DOHH2 (cell line): Measurements from ENCODE around the gene CTIF.

Experiments
- CTCF ChIP-seq: fragments of 200-600 bp; sonication (generic); IDR thresholded peaks from one replicate; pipeline ENCODE4 v1.5.1; 2014; ENCODE audit warnings: antibody characterized with exemption, mild to moderate bottlenecking, low read depth, low read length; ENCODE audit not compliant: poor library complexity, severe bottlenecking
- EZH2phosphoT487 ChIP-seq: fragments of 200-600 bp; sonication (generic); IDR thresholded peaks from 2 replicates; pipeline ENCODE4 v1.6.1; 2017; ENCODE audit warnings: borderline replicate concordance, mild to moderate bottlenecking, antibody characterized with exemption, low read length, moderate library complexity, mixed read lengths

DNA sequence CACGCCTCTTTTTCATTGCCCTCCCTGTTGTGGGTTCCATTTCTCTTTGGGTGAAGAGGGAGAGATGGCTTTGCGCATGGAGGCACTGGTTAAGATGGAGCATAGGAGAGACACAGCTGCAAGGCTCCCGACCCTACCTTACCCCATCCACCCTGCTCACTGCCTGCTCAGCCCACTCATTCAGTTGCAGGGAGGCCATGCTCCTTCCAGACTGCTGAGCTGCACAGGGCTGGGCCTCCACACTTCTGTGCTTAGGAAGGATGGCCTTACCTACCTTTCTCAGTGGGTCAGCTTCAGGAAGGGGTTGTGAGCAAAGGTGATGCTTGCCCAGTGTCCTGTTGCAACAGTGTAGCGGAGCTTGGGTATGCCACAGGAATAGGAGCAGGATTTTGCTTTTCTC is 127.8 kb downstream of the CTIF start:
- TF ChIP-seq CTCF (no peak), EZH2phosphoT487 (no peak)
